Stimulated activated CD8-positive, alpha-beta memory T cell treated with anti-CD3 and anti-CD28 coated beads, Interleukin-7, amount 100 ng/mL, for 4 hours (primary cell): ENCODE measurements around the gene VPS37C.

Source experiments
- DNase-seq, 2 donors: peaks; one replicate each; pipeline ENCODE4 v3.0.0-alpha.2; 2020; ENCODE audit warnings: low read depth in 2 of 2

Gene VPS37C

DNA sequence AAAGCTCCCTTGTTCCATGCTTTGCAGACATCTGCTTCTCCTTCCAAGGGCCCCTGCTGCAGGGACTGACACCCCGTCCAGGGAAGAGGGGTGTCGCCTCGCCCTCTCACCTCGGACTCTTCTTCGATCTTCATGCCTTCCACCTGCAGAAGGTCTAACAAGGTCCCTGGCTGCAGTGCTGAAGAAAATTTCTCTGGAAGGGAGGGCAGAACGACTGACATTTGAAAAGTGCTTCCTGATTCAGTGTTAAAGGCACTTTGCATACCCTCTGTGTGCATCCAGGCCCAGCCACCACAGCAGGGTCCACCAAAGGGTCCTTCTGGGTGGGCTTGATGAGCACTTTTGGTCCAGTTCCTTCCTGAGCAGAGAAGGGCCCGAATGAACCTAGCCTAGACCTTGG is 28.1 kb downstream of the VPS37C start:
- DNase-seq: no peak

DNA sequence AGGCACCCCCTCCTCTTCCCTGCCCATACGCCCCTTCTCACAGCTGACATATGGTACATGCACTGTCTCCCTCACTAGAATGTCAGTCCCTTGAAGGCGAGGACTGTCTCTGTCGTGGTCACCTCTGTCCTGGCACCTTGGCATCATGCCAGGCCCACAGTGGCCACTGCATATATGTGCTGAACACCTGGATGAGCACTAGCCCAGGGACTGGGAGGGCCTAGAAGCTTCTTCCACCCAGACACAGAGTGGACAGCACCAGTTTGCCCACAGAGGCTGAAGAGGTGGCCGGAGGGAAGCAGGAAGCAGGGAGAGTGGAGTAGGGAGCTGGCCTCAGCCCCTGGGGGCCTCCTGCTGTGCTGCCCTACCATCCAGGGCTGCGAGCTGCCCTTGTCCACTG is 28.6 kb downstream of the VPS37C start:
- no peak for DNase-seq

DNA sequence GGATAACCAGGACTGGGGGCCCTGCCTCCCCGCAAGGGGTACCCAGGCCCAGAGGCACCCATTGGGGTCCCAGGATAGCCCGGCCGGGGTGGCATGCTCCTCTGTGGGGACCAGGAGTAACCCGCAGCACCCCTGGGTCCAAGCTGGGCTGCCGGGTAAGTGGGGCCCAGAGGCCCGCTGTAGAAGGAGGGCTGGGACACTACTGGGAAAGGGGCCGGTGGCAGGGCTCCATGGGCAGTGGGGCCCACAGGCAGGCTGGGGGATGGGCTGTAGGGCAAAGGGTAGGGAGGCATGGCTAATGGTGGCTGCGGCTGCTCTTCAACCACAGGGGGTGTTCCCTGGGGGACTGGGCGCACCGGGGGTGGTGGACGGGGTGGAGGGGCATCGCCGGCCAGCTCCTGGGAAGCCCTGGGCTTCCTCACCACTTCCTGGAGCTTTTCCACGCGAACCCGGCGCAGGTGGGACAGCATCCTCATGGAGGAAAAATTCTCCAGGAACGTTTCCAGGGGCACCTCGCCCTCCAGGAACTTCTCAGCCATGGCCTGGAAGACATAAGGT is 29.1 kb downstream of the VPS37C start:
- no peak for DNase-seq

DNA sequence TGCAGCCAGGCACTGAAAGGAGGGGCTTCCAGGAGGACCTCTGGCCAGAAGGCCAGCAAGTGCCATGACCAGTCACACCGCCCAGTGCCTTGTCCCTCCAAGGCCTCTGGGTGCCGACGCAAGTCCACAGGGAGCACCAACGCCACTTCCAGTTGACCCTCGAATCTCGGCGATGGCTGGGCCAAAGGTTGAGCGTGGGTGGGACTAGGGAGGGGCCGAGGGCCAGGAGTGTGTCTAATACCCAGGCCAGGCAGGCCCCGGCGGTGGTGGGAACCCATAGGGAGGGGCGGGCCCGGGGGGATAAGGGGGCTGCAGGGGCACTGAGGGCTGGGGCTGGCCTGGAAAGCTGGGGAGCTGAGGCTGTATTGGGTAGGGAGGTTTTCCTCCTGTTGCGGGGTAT is 29.6 kb downstream of the VPS37C start:
- DNase-seq: no peak

DNA sequence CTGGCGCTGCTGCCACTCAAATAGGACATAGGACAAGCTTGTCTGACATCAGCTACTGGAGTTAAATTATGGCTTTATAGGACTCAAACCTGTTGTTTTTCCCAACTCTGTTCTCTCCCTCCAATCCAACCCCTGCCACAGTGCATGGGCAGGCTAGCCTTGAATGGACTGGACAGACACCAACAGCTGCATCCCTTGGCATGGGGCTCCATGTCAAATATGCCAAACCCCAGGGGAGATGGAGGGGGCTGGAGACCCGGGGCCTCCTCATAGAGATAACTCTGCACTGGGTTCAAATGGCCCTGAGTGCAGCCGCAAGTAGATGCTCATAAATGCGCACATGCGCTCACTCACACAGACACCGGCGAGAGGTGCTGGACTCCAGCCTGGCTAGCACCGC is 30.0 kb downstream of the VPS37C start:
- DNase-seq: no peak

DNA sequence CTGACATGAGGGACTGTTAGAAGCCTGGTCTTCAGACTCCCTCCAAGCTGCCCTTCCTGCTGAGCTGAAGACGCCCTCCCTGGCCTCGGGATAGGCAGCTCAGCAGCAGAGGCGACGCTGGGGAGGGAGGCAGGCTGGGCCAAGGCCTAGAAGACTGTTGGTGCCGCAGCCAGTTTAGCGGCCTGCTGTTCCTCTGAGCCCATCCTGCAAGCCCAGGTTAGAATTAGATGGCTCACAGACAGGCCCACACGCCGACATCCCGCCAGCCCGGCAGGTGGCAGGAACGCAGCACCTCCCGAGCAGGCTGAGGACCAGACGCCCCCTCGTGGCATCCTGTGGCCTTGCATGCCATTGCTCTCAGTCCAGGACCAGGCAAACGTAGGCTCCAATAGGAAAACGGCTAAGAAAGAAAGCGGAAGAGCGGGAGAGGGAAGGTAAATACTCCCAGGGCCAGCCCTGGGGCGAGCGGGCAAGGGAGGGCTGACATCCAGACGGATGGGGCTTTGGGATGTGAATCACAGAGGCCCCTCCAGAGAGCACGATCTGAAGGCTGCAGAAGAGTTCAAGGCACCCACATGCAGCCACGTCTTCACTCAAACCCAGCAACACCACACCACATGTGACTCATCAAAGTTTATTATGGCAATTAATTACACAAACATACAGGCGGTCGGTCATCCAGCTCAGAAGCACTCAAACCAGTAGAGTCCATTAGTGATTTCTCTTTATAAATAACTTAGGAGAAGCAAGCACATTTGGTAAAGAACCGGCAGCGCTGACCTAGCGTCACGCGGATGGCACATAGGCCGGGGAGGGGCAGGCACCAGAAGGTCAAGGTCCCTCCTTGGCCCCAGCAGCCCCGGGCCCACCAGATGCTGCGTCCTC is 31.3 kb downstream of the VPS37C start:
- DNase-seq: peak; percentile 74 to 81

DNA sequence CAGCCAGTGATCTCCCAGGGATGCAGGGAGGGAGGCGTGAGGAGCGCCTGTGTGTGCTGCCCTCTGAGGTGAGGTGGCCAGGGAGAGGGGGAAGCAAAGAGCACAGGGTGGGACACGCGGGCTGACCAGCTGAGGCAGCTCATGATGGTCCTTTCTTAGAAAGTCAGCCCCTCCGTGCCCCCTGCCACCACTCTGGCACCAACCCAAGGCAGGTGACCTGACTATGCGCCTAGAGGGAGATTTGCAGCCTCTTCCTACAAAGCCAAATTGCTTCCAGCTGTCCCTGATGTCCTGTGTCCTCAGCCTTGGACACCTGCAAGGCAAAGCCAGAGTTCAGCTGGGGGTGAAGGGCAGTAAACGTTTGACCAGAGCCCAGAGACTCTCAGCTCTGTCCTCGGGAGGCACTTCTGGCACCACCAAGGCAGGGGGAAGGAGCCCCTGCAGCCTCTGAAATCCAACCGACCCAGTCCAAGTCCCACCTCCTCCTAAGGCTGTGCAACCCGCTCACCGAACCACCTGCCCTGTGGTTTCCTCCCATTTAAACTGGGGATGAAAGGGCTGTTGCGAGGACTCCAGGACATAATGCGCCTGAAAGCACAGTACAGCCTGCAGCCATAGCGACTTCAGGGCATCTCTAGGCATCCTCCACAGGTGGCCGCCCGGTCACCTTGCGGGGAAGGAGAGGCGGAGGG is 32.1 kb downstream of the VPS37C start:
- DNase-seq: no peak

DNA sequence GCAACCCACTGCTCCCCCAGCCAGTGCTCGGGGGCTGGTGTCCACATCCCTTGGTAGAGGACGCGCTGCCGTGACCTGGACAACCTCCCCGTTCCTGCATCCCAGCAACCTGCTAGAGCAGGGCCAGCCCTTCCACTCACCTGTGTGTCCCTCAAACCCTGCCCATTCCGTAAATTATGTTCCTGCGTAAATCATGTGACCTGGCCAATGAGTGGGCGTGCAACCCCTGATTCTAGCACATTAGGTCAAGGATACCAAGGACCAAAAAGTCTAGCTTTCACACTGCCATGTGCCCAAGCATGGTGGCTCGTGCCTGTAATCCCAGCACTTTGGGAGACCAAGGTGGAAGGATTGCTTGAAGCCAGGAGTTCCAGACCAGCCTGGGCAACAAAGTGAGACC is 33.2 kb downstream of the VPS37C start:
- DNase-seq: no peak

DNA sequence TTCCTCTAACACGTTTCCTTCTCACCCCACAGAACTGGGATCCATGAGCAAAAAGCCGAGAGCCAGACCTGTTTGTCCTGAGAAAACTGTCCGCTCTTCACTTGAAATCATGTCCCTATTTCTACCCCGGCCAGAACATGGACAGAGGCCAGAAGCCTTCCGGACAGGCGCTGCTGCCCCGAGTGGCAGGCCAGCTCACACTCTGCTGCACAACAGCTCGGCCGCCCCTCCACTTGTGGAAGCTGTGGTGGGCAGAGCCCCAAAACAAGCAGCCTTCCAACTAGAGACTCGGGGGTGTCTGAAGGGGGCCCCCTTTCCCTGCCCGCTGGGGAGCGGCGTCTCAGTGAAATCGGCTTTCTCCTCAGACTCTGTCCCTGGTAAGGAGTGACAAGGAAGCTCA is 35.0 kb downstream of the VPS37C start:
- no peak for DNase-seq

DNA sequence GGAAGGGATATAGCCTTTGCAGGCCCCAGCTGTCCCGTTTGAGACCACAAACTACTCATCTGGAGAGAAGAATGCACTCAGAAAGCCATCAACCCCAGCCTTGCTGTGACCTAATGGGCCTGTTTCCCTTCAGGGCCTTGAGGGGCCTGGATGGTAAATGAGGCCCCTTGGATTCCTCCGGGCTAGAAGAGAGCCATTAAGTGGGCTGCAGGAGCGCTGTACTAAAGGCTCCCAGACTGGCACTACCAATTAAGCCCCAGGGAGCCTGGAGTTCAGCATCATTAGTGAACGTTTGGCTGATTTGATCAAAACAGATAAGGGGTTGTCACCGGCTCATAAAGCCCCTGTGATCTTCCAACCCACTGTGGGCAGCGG is 35.9 kb downstream of the VPS37C start:
- no peak for DNase-seq

DNA sequence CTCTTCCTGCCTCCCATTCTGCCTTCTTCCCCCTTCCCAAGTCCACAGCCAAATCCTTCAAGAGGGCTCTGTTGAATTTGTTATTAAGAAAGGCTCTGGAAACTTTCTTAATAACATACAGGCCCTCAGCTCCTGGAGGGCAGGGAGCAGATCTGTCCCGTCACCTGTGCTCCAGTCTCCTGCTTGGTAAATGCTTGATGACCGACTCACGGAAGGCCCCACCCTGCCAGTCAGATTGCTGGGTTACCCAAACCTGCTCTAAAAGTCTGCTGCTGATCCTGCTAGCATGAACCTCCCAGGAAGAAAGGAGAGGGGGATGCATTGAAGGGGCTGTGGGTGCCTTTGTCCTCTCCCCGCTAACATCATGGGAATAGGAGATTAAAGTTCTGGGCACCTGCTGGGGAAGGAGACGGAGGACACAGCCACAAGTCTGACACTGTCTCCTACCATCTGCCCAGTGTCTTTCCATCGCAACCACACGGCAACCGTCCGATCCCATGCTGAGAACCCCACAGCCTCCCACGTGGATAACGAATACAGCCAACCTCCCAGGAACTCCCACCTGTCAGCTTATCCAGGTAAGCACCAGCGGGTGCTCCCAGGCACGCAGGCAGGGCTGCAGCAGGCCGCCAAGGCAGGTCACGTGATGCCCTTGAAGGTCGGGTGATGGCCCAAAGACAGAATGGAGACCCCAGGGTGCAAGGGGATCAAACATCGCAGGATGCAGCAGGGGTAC is 36.5 kb downstream of the VPS37C start:
- no peak for DNase-seq

DNA sequence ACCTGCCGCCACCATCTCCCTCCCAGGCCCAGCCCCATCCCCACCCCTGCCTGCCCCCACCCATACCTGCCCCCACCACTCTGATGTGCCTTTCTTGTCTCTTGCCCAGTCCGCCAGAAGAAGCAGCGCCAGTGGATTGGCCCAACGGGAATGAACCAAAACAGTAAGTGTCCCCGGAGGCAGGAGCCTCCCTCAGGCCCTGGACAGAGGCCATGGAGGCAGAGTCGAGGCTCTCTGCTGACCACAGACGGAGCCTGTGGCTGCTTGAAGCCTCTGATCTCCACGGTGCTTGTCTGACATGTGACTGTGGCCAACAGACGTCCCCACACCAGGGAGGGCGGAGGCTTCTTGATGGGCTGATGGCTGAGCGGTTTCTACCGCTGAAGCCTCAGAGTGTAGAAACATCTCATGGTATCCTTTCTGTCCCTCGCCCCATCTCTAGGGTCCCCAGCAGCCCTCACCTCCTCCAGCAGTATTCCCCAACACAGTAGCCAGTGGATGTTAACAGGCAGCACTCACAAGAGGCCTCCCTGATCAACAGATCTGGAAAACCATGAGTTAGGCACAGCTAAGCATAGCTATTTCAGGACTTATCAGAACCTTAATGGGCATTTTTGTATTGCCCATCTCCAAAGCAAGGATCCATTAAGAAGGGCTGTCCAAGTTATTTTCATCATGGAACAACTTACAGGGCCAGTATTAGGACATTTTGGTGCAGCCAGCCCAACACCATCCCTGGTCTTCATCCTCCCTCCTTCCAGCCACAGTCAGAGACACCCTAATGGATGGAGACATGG is 37.3 kb downstream of the VPS37C start:
- no peak for DNase-seq

DNA sequence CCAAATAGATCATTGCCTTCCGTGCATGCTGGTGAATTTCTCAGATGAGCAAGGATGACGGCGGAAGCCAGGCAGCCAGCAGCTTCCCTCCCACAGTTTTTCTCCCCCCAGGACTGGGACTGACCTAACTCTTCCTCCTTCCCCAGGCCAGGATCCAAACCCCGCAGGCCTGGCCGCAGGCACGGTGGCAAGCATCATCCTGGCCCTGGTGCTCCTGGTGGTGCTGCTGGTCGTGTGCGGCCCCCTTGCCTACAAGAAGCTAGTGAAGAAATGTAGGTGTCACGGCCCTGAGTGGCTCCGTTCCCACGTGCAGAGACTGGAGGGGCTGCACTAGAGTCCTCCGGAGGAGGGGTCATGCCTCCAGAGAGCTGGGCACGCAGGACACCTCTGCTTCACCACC is 38.5 kb downstream of the VPS37C start:
- DNase-seq: no peak

DNA sequence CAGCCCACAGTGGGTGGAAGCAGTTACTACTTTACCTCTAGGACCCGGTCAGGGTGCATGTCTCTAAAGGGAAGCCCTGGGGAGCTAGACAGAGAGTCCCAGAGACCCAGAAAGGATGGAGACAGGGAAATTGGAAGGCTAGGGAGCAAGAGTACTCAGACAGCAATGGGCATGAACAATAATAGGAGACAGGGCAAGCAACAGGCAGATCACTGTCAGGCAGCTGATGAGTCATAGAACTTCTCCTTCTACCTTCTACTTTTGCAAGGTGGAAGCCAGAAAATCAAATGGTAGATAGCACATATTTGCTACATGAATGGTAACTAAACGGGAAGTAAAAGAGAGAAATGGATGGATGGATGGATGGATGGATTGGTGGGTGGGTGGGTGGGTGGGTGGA is 39.3 kb downstream of the VPS37C start:
- no peak for DNase-seq

DNA sequence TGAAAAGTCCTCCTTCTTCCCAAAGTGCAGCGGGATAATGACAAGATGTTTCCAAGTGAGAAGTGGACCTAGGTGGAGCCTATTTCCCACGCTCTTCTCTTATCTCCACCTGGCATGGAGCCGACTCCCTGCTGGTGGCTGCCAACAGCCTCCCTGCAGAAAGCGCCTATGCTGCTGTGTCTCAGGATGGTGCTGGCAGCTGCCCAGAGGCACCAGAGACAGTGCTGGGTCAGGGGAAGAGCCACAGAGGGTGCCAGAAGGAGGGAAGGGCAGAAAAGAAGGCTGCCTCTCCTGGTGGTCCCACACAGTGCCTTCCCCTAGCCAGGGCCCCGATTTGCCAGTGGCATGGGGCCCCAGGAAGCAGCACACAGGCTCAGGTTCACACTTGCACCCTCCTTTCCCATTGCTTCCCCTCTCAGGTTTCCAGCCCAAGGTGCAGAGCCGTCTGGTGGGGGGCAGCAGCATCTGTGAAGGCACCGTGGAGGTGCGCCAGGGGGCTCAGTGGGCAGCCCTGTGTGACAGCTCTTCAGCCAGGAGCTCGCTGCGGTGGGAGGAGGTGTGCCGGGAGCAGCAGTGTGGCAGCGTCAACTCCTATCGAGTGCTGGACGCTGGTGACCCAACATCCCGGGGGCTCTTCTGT is 39.9 kb downstream of the VPS37C start:
- DNase-seq: no peak

DNA sequence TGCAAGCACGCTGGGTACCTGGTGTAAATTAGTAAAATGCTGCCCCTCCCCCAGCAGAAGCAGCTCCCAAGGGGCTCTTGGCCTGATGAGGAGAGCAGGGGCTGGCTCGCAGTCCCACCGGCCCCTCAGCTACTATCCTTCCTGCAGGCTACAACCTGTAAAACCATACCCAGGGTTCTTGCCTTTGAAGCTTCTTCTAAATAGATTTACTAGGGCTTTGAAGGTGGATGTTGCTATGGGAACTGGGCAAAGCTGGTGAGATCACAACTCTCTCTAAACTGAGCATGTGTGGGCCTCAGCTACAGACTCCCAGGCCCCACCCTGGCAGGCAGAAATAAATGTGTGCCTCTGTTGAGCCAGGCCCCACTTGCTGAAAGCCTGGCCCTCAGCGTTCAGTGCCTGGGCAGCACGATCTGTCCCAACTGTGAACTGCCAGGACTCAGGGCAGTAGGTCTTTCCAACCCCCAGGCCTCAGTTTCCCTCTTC is 40.5 kb downstream of the VPS37C start:
- peak in 1 of 2 donors; percentile 38 for DNase-seq

DNA sequence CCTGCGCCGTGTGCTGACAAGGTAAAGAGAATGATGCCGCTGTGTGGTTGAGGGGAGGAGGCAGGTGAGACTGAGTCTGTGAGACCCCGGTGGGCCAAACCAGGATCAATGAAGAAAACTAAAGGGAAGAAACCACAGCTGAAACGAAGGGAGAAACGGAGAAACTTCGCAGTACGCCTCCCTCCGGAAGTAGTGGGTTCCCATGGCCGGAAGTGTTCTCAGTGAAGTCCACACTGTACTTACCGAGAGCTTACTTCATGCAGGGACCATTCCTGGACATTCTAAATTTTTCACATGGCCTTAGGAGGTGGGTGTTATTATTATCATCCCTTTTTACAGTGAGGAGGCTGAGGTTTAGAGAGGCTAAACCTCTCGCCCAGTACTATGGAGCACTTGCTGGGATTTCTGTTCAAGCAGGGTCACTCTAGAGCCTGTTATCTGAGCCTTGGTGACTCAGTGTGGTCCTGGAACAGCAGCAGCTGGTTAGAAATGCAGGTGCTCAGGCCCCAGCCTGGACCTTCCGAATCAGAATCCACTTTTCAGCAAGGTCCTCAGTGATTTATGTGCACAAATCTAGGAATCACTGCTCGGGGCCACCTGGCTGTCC is 41.0 kb downstream of the VPS37C start:
- DNase-seq: no peak

DNA sequence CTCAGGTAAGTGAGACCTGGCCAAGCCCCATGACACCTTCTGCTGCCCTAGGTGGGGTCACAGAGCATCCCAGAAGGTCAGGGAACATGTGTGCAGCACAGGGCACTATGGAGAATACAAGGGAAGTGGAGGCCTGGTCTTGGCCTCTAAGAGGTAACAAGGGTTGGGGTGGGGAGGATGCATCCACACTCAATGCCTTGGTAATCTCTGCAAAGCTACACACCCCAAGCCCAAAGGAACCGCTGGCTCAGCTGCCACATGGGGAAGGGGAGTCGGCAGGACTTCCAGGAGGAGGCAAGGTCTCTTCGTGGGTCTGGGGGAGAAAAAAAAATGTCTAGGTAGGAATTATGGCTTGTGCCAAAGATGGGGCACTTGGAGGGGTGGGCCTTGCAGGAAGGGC is 41.7 kb downstream of the VPS37C start:
- DNase-seq: no peak

DNA sequence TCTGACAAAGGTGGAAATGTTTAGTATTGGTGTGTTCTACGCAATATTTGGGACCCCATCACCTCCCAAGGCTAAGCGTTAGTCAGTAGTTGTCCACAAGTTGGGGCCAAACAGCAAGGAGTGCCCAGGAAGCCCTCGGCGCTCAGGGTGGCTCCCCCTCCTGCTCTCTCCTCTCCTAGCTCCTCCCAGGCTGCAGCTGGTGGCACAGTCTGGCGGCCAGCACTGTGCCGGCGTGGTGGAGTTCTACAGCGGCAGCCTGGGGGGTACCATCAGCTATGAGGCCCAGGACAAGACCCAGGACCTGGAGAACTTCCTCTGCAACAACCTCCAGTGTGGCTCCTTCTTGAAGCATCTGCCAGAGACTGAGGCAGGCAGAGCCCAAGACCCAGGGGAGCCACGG is 42.2 kb downstream of the VPS37C start:
- no peak for DNase-seq

DNA sequence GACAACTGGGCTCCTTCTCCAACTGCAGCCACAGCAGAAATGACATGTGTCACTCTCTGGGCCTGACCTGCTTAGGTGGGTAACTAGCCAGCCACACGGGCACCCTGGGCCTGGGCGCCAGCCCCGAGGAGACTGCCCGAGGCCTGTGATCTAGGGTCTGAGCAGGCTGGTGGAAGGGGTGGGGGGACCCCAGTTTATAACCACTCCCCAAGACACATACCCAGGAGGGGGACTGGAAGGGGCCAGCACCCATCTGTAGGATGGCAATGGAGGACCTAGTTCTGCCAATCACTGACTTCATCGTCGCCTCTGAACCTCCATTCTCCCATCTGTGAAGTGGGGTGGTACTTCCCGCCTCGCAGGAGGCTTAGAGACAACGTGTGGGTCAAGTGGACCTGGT is 42.8 kb downstream of the VPS37C start:
- DNase-seq: no peak
